ENCODE measurements around the gene FREM2. TPM values are rescaled to one million over a fixed set of nuclear protein-coding genes. Genes with fewer than 3 reads are reported as not detected.
A peak's percentile ranks its signal among the peaks of the same experiment; 100 is the strongest.

FREM2 gene
- total RNA-seq, 1 experiment from 2014 or later, result 0.05 TPM

DNA sequence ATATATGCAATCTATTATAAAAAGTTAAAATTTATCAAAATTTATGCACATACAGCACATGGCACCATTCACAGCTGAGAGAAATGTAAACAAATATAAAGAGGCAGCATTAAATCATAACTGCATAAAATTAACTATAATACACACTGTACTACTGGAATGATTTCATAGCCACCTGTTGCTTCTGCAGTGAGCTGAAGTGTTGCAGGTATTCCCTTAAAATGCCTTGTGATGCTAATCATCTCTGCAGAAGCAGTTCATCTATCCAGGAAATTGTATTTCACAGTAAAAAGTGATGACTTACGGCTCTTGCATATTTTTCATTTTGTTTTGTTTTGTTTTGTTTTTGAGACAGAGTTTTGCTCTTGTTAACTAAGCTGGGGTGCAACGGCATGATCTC lies 221.7 kb downstream of the FREM2 start:
- no peaks in the 10 kb centered on the region for H3K9me2 ChIP-seq (ENCODE audit: insufficient read depth)
- H3K4me3 ChIP-seq (replicated peaks in 1 of 2; ENCODE audit: low read depth in 1 of 2, low read length in 2 of 2), result no peak overlapping the region
- CTCF ChIA-PET, result no interaction called here
- POLR2A ChIA-PET, result no interaction called here
- RAD21 ChIA-PET (ENCODE audit: low non-redundant PET in 1 of 2, low total read pairs in 2 of 2, uncharacterized antibody in 2 of 2, unreplicated experiment in 2 of 2), result no interaction called here
- H3K27ac ChIP-seq (ENCODE audit: low read depth, low read length), result no peak overlapping the region
- H3K27me3 ChIP-seq (ENCODE audit: insufficient read depth, low read length), result peaks cover 4% of the 10 kb centered on the region; the same call in 1 of the 2 replicates
- no peak for TF ChIP-seq EGR1 (IDR thresholded peaks at IDR 0.05; ENCODE audit: low read depth)
- TF ChIP-seq, protein P1, sequence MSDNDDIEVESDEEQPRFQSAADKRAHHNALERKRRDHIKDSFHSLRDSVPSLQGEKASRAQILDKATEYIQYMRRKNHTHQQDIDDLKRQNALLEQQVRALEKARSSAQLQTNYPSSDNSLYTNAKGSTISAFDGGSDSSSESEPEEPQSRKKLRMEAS (IDR thresholded peaks at IDR 0.05), result no peak
- H3K79me2 ChIP-seq (ENCODE audit: insufficient read depth, low read length), result no peaks in the 10 kb centered on the region
- BruUV-seq (replicated peaks), result no TSS peak
- H4K20me1 ChIP-seq (ENCODE audit: insufficient read depth), result no peaks in the 10 kb centered on the region
- H3K36me3 ChIP-seq (ENCODE audit: control insufficient read depth in 1 of 2, insufficient read depth in 2 of 2, low read length in 2 of 2), result no peaks in the 10 kb centered on the region
- H2AFZ ChIP-seq (ENCODE audit: low read depth, low read length, poor library complexity, severe bottlenecking), result no peak overlapping the region
- no peak for ATAC-seq
- no peaks in the 10 kb centered on the region for H3K9me3 ChIP-seq (ENCODE audit: control insufficient read depth in 1 of 2, insufficient read depth in 1 of 2, low read depth in 1 of 2, low read length in 2 of 2)
- H3K9ac ChIP-seq (ENCODE audit: low read length), result no peak overlapping the region
- DNase-seq (ENCODE audit: low read depth, low spot score), result no peak
- H3K4me2 ChIP-seq (ENCODE audit: low read length), result no peak overlapping the region
- intact Hi-C loops (cut with micrococcal nuclease), result no loop called here
- H3K4me1 ChIP-seq (ENCODE audit: control insufficient read depth in 1 of 2, insufficient read depth in 2 of 2, low read length in 2 of 2), result no peaks in the 10 kb centered on the region

DNA sequence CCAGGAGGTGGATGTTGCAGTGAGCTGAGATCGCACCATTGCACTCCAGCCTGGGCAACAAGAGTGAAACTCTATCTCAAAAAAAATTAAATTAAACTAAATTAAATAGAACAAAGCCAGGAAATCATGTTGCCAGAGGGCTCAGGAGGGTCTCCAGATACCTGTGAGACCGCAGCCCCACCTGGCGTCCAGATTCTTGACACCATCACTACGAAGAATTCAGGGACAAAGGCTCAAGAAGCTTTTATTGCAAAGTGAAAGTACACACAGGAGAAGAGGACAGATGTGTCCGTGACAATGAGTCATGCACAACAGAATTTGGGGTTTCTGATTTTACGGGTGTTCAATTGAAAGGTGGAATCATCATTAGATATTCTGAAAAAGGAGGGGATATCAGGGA lies 227.2 kb downstream of the FREM2 start:
- no peaks in the 10 kb centered on the region for H3K36me3 ChIP-seq (ENCODE audit: control insufficient read depth in 1 of 2, insufficient read depth in 2 of 2, low read length in 2 of 2)
- H3K79me2 ChIP-seq (ENCODE audit: insufficient read depth, low read length), result no peaks in the 10 kb centered on the region
- H2AFZ ChIP-seq (ENCODE audit: low read depth, low read length, poor library complexity, severe bottlenecking), result no peak overlapping the region
- no peak overlapping the region for H3K9ac ChIP-seq (ENCODE audit: low read length)
- TF ChIP-seq ZFX (IDR thresholded peaks at IDR 0.05), result no peak
- TF ChIP-seq SP1 (IDR thresholded peaks at IDR 0.05; ENCODE audit: low read depth), result no peak
- TF ChIP-seq EGR1 (IDR thresholded peaks at IDR 0.05; ENCODE audit: low read depth), result no peak
- TF ChIP-seq ZNF274 (IDR thresholded peaks at IDR 0.05; ENCODE audit: low read depth, low read length), result no peak
- TF ChIP-seq CEBPB (IDR thresholded peaks at IDR 0.05; ENCODE audit: low read depth), result no peak
- no peak for TF ChIP-seq EZH2phosphoT487 (IDR thresholded peaks at IDR 0.05; ENCODE audit: borderline replicate concordance)
- TF ChIP-seq EZH2 (IDR thresholded peaks at IDR 0.05), result no peak
- no peak for TF ChIP-seq SIN3A (IDR thresholded peaks at IDR 0.05; ENCODE audit: low read depth)
- no peak for TF ChIP-seq JUND (IDR thresholded peaks at IDR 0.05)
- no peak for TF ChIP-seq ELF1 (IDR thresholded peaks at IDR 0.05; ENCODE audit: borderline replicate concordance, low read depth)
- H3K27me3 ChIP-seq (ENCODE audit: insufficient read depth, low read length), result peaks cover 8% of the 10 kb centered on the region; the same call in 1 of the 2 replicates
- no peak for DNase-seq (ENCODE audit: low read depth, low spot score)
- no peak for ATAC-seq
- H3K27ac ChIP-seq (ENCODE audit: low read depth, low read length), result no peak overlapping the region
- no TSS peak for BruUV-seq (replicated peaks)
- CTCF ChIA-PET, result interaction anchor here (2.5 kb wide), 1 partner anchor 47 kb away, joined by 10 read pairs; no protein-coding TSS in a partner anchor
- intact Hi-C loops (cut with micrococcal nuclease), result loop anchor here (2.0 kb wide), 1 partner anchor 1805 kb away; no protein-coding TSS in a partner anchor
- POLR2A ChIA-PET, result no interaction called here
- RAD21 ChIA-PET (ENCODE audit: low non-redundant PET in 1 of 2, low total read pairs in 2 of 2, uncharacterized antibody in 2 of 2, unreplicated experiment in 2 of 2), result no interaction called here
- H3K4me2 ChIP-seq (ENCODE audit: low read length), result 0 out of 2 replicates have a peak overlapping the region, but pooled peaks have one; percentile 4
- no peak overlapping the region for H3K4me3 ChIP-seq (replicated peaks in 1 of 2; ENCODE audit: low read depth in 1 of 2, low read length in 2 of 2)
- H3K9me3 ChIP-seq (ENCODE audit: control insufficient read depth in 1 of 2, insufficient read depth in 1 of 2, low read depth in 1 of 2, low read length in 2 of 2), result no peaks in the 10 kb centered on the region
- no peaks in the 10 kb centered on the region for H4K20me1 ChIP-seq (ENCODE audit: insufficient read depth)
- H3K9me2 ChIP-seq (ENCODE audit: insufficient read depth), result no peaks in the 10 kb centered on the region
- H3K4me1 ChIP-seq (ENCODE audit: control insufficient read depth in 1 of 2, insufficient read depth in 2 of 2, low read length in 2 of 2), result no peaks in the 10 kb centered on the region

All from HCT116 (cell line).